ENCODE results near the gene MGA. TPM values are rescaled to one million over a fixed set of nuclear protein-coding genes. Genes with fewer than 3 reads are reported as not detected.

MGA gene
- polyA plus RNA-seq, 2 of the 4 experiments (the other 2 are of a cell fraction) = 4.5 to 13.8 TPM

DNA sequence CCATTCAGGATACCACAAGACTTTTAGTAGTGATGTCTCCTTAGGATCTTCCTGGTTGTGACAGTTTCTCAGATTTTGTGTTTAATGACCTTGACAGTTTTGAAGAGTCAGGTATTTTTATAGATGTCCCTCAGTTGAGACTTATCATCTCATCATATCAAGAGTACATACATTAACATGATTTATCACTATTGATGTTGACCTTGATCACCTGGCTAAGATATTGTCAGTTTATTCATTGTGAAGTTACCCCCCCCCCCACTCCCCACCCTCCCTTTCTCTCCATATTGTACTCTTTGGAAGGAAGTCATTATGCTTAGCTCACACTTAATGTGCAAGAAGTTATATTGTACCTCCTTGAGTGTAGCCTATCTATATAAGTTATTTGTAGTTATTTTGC, 42.9 kb downstream of the MGA start:
- CTCF ChIA-PET = interaction anchor here (1.5 kb wide), 1 partner anchor 31 kb away, joined by 3 read pairs; no protein-coding TSS in a partner anchor

DNA sequence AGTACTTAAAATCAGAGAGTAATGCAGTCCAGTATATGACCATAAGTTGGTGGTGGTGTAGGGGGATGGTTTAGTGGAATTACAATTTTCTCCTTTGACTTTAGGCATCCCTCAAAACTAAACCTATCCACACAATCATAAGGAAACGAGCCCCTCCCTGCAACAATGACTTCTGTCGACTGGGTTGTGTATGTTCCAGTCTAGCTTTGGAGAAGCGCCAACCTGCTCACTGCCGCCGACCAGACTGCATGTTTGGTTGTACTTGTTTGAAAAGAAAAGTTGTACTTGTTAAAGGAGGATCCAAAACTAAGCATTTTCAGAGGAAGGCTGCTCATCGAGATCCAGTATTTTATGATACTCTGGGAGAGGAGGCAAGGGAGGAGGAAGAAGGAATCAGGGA, 52.8 kb downstream of the MGA start:
- CTCF ChIA-PET = interaction anchor here (1.3 kb wide), 1 partner anchor 9 kb away, joined by 5 read pairs; no protein-coding TSS in a partner anchor
- POLR2A ChIA-PET = no interaction called here
- WGBS (ENCODE audit: missing lambda C conversion rate) = 96% methylated on average over 6 of the region's 6 CpGs
- FAIRE-seq (no peak), ATAC-seq (no peak), DNase-seq (ENCODE audit: low read depth in 1 of 2, low spot score in 1 of 2) (no peak)
- Histone ChIP-seq H3K4me1 (no peaks in the 10 kb centered on the region), H3K4me2 (no peak overlapping the region), H3K27ac (no peak overlapping the region), H3K4me3 (no peak overlapping the region), H3K9me3 (no peaks in the 10 kb centered on the region)
- TF ChIP-seq, protein P1, sequence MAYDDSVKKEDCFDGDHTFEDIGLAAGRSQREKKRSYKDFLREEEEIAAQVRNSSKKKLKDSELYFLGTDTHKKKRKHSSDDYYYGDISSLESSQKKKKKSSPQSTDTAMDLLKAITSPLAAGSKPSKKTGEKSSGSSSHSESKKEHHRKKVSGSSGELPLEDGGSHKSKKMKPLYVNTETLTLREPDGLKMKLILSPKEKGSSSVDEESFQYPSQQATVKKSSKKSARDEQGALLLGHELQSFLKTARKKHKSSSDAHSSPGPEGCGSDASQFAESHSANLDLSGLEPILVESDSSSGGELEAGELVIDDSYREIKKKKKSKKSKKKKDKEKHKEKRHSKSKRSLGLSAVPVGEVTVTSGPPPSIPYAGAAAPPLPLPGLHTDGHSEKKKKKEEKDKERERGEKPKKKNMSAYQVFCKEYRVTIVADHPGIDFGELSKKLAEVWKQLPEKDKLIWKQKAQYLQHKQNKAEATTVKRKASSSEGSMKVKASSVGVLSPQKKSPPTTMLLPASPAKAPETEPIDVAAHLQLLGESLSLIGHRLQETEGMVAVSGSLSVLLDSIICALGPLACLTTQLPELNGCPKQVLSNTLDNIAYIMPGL (CRISPR knock-in tag; IDR thresholded peaks at IDR 0.05; ENCODE audit: borderline replicate concordance) = no peak
- TF ChIP-seq FOSB (CRISPR knock-in tag; IDR thresholded peaks at IDR 0.05) (no peak), PHF8 (IDR thresholded peaks at IDR 0.05; ENCODE audit: borderline replicate concordance, low read depth) (no peak), MAFK (IDR thresholded peaks at IDR 0.05; ENCODE audit: partially characterized antibody) (no peak), CHD2 (IDR thresholded peaks at IDR 0.05; ENCODE audit: low read length, partially characterized antibody) (no peak), TP53 (CRISPR knock-in tag; IDR thresholded peaks at IDR 0.05) (no peak), CBX2 (IDR thresholded peaks at IDR 0.05; ENCODE audit: borderline replicate concordance, low read depth) (no peak), RCOR1 (IDR thresholded peaks at IDR 0.05; ENCODE audit: low read depth, low read length) (no peak), JUNB (IDR thresholded peaks at IDR 0.05) (no peak), GATA3 (IDR thresholded peaks at IDR 0.05; ENCODE audit: borderline replicate concordance) (no peak), POLR2AphosphoS2 (conservative IDR thresholded peaks at IDR 0.05; ENCODE audit: low read length) (no peak), EHMT2 (IDR thresholded peaks at IDR 0.05; ENCODE audit: low read depth) (no peak), JUN (IDR thresholded peaks at IDR 0.05) (no peak), ZC3H11A (IDR thresholded peaks at IDR 0.05) (no peak), TFCP2L1 (CRISPR knock-in tag; IDR thresholded peaks at IDR 0.05) (no peak), HEYL (CRISPR knock-in tag; IDR thresholded peaks at IDR 0.05) (no peak), HOXB5 (CRISPR knock-in tag; IDR thresholded peaks at IDR 0.05) (no peak), HOXA7 (CRISPR knock-in tag; IDR thresholded peaks at IDR 0.05) (no peak)

More for the DNA sequence above, 42.9 kb downstream of the MGA start:
- POLR2A ChIA-PET = no interaction called here
- ATAC-seq (no peak), DNase-seq (ENCODE audit: low read depth in 1 of 2, low spot score in 1 of 2) (no peak), FAIRE-seq (no peak)
- Histone ChIP-seq H3K4me1 (no peaks in the 10 kb centered on the region), H3K4me3 (no peak overlapping the region), H3K27ac (no peak overlapping the region), H3K4me2 (no peak overlapping the region), H3K9me3 (no peaks in the 10 kb centered on the region)
- TF ChIP-seq TP53 (CRISPR knock-in tag; IDR thresholded peaks at IDR 0.05) = no peak
- no peak for TF ChIP-seq TFCP2L1 (CRISPR knock-in tag; IDR thresholded peaks at IDR 0.05)
- no peak for TF ChIP-seq MYC (IDR thresholded peaks at IDR 0.05; ENCODE audit: borderline replicate concordance, low read length)
- no peak for TF ChIP-seq RAD21 (conservative IDR thresholded peaks at IDR 0.05 in 1 of 2, IDR thresholded peaks at IDR 0.05 in 1 of 2)
- no peak for TF ChIP-seq RFX5 (IDR thresholded peaks at IDR 0.05)
- no peak for TF ChIP-seq SMC3 (IDR thresholded peaks at IDR 0.05)
- TF ChIP-seq, protein P2, sequence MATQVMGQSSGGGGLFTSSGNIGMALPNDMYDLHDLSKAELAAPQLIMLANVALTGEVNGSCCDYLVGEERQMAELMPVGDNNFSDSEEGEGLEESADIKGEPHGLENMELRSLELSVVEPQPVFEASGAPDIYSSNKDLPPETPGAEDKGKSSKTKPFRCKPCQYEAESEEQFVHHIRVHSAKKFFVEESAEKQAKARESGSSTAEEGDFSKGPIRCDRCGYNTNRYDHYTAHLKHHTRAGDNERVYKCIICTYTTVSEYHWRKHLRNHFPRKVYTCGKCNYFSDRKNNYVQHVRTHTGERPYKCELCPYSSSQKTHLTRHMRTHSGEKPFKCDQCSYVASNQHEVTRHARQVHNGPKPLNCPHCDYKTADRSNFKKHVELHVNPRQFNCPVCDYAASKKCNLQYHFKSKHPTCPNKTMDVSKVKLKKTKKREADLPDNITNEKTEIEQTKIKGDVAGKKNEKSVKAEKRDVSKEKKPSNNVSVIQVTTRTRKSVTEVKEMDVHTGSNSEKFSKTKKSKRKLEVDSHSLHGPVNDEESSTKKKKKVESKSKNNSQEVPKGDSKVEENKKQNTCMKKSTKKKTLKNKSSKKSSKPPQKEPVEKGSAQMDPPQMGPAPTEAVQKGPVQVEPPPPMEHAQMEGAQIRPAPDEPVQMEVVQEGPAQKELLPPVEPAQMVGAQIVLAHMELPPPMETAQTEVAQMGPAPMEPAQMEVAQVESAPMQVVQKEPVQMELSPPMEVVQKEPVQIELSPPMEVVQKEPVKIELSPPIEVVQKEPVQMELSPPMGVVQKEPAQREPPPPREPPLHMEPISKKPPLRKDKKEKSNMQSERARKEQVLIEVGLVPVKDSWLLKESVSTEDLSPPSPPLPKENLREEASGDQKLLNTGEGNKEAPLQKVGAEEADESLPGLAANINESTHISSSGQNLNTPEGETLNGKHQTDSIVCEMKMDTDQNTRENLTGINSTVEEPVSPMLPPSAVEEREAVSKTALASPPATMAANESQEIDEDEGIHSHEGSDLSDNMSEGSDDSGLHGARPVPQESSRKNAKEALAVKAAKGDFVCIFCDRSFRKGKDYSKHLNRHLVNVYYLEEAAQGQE (IDR thresholded peaks at IDR 0.05) = no peak
- TF ChIP-seq RNF2 (IDR thresholded peaks at IDR 0.05; ENCODE audit: borderline replicate concordance, low read depth) = no peak
- no peak for TF ChIP-seq FOSL2 (IDR thresholded peaks at IDR 0.05)
- no peak for TF ChIP-seq FOSL2 (CRISPR knock-in tag; IDR thresholded peaks at IDR 0.05)
- TF ChIP-seq PHF8 (IDR thresholded peaks at IDR 0.05; ENCODE audit: borderline replicate concordance, low read depth) = no peak
- TF ChIP-seq, protein P3, sequence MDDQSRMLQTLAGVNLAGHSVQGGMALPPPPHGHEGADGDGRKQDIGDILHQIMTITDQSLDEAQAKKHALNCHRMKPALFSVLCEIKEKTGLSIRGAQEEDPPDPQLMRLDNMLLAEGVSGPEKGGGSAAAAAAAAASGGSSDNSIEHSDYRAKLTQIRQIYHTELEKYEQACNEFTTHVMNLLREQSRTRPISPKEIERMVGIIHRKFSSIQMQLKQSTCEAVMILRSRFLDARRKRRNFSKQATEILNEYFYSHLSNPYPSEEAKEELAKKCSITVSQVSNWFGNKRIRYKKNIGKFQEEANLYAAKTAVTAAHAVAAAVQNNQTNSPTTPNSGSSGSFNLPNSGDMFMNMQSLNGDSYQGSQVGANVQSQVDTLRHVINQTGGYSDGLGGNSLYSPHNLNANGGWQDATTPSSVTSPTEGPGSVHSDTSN (IDR thresholded peaks at IDR 0.05) = no peak
- TF ChIP-seq HOXA7 (CRISPR knock-in tag; IDR thresholded peaks at IDR 0.05) = no peak
- TF ChIP-seq ZFP36 (IDR thresholded peaks at IDR 0.05; ENCODE audit: borderline replicate concordance, partially characterized antibody) = no peak
- TF ChIP-seq, protein P4, sequence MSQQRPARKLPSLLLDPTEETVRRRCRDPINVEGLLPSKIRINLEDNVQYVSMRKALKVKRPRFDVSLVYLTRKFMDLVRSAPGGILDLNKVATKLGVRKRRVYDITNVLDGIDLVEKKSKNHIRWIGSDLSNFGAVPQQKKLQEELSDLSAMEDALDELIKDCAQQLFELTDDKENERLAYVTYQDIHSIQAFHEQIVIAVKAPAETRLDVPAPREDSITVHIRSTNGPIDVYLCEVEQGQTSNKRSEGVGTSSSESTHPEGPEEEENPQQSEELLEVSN (IDR thresholded peaks at IDR 0.05; ENCODE audit: borderline replicate concordance, low read depth) = no peak
- TF ChIP-seq KDM1A (IDR thresholded peaks at IDR 0.05; ENCODE audit: low read depth) = no peak
- no peak for TF ChIP-seq HOXB13 (CRISPR knock-in tag; IDR thresholded peaks at IDR 0.05; ENCODE audit: low read depth)
- TF ChIP-seq EHF (CRISPR knock-in tag; IDR thresholded peaks at IDR 0.05) = no peak
- TF ChIP-seq, protein P1 (CRISPR knock-in tag; IDR thresholded peaks at IDR 0.05; ENCODE audit: borderline replicate concordance) = no peak
